ENCODE results near the gene ST6GALNAC5.
A peak's percentile ranks its signal among the peaks of the same experiment; 100 is the strongest.
"Not testable (repeated sequence)": the region's sequence is repeated elsewhere in the genome, so short reads cannot be mapped to it uniquely, and the experiment has no call there.

The ST6GALNAC5 gene

DNA sequence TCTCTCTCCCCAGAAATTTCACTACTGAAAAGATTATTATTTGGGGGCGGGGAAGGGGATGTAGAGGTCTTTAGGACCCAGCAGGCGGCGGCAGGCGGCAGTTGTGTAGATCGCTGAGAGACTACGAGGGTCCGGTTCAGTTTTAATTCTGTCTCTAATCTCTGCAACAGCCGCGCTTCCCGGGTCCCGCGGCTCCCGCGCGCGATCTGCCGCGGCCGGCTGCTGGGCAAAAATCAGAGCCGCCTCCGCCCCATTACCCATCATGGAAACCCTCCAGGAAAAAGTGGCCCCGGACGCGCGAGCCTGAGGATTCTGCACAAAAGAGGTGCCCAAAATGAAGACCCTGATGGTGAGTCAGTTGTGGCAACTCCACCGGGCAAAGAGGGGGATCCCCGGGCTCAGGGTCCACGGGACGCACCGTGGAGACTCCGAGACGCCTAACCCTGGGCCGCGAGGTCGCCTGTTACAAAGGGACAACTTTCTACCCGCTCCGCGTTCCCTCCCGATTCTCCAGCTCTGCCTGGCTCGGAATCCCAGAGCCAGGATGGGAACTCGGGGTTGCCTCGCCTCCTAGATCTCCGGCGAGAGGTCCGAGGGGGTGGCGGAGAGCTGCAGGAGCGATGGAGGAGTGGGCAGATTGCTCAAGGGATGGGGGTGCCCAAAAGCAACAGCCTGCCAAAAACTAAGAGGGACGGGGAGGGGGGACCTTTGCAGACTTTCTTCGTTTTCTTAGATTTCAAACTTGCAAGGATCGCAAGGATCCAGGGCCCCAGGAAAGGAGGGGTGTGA is at the start of gene ST6GALNAC5:
Gene ST6GALNAC5, plus strand, starts transcription at position 139 of the 789 bp plus-strand sequence.
- DNase-seq: peak in 1 of 2 donors; percentile 36

DNA sequence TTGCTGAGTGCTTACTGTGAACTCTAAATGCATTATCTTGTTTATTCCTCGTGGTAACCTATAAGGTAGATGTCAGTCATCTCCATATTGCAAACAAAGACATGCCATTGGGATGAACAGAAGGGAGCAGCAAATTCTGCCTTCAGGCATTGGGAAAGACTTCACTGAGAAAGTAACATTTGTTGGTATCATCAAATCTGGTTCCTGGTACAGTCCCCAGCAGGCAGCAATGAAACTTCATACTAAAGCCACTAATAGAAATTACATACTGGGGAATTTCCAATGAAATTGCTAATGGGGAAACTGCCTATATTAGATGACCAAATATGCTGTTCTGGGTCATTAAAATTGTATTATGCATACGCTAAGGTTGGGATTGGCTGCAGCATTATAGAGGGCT is 47.3 kb upstream of the ST6GALNAC5 start:
- DNase-seq: no peak

DNA sequence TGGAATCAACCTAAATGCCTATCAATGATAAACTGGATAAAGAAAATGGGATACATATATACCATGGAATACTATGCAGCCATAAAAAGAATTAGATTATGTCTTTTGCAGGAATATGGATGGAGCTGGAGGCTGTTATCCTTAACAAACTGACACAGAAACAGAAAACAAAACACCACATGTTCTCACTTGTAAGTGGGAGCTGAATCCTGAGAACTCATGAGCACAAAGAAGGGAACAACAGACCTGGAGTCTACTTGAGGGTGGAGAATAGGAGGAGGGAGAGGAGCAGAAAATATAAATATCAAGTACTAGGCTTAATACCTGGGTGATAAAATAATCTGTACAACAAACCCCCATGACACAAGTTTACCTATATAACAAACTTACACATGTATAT is 44.3 kb upstream of the ST6GALNAC5 start:
- DNase-seq: not testable (repeated sequence)

DNA sequence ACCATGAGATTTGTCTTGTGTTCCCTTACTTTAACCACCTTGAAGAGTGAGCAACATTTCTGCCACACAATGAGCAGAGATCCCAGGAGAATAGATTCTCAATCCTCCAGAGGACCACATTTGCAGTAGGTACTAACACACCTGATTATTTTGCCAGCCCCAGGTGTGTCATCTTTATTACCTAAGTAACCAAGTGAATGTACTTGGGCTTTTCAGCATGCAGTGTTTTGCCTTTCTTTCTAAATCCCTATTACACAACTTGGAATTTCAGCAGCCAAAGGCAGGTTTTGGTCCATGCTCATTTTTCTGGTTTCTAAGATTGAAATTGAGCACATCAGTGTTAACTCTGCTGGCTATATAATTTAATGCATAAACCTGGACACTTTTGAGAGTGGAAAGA is 43.2 kb upstream of the ST6GALNAC5 start:
- no peak for DNase-seq

DNA sequence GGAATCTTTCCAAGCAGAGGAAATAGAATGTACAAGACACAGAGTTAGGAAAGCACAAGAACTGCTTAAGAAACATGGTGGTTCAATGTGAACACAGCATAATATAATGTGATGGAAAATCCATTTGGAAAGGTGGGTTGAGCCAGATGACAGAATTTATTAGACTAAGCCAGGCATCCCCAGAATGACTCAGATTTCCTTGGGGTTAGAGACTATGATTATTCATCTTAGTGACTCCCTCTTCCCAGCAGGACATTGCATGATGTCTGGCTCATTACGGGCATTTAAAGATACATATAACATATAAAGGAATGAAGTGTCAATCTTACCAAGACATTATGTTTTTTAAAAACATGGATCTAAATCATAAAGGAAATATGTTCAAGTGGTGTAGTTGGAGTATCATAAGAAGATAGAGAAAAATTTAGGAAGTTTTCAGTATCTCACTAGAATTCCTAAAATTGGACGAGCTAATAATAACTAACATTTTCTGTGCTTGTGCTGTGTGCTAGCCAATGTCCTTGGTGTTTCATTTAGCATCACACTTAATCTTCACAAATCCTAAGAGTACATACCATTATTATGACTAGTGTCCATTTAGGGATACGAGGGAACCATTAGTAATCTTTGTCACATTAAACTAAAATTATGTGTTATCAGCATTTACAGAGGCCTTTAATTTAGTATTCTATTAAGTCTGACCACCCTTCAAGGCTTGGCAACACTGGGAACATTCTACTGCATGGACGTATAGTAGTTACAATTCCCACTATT is 41.0 kb upstream of the ST6GALNAC5 start:
- DNase-seq: no peak

DNA sequence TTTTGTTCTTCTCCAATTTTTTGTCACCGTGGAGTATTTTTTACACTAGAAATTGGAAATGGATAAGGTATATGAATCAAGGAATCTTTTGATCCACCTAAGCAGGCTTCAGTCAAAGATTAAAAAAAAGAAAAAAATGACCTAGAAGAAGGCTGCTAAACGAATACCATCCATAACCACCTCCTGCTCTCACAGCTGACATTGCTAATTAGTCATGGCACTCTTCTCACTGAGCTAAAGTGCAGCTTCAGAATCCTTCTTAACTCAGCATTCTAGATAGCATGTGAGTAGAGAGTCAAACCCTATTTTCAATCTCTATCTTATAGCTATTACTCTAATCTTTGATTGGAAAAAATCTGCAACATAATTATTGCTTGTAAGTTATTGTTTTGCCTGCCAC is 40.2 kb upstream of the ST6GALNAC5 start:
- DNase-seq: no peak

DNA sequence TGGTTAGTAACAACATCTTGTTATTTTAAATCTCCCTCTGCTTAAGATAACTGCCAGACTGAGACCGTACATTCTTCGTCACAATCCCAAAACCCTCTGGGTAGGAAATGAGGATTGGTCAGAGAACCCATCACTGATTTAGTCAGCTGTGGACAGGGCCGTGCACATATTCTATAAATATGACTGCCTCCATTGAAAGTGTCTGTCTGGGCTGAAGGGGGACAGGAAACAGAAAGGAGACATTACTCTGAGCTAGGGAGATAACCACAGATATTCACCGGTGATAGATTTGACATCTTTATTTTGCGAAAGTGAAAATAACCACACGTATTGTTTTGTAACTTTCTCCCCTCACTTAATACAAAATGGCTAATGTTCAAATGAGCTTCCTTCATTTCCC is 36.9 kb upstream of the ST6GALNAC5 start:
- no peak for DNase-seq

DNA sequence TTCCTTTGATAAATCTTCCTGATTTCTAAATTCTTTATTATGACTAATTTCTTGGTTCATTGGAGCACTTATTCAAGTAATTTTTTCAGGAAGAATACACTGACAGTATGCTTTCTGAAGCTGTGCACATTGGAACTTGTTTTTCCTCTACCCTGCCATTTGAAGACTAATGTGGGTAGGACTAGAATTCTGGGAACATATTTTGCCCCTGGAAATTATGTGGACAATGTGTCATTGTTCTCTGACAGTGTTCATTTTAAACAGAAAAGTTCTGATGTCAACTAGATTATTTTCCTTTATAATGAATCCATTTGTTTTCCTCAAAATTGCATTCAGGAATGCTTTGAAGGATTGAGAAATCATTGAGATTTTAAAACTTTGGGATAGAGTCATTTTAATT is 34.8 kb upstream of the ST6GALNAC5 start:
- no peak for DNase-seq

DNA sequence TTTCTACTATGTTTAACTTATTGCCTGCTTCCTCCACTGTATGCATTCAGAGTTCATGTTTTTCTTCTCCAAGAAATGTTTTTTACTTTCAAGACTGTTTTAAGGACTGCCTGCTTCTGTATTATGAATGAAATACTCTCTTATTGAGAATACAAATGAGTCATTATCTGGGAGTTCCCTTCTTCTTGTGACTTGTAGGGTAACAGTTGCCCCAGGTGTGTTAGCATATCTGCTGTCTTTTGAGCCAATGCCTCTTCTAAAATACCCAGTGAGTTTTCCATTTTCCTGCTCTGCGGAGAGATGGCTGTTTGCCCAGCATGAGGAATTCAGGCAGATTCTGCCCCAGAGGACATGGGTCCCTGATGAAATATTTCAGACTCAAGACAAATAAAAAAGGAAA is 34.1 kb upstream of the ST6GALNAC5 start:
- DNase-seq: no peak

DNA sequence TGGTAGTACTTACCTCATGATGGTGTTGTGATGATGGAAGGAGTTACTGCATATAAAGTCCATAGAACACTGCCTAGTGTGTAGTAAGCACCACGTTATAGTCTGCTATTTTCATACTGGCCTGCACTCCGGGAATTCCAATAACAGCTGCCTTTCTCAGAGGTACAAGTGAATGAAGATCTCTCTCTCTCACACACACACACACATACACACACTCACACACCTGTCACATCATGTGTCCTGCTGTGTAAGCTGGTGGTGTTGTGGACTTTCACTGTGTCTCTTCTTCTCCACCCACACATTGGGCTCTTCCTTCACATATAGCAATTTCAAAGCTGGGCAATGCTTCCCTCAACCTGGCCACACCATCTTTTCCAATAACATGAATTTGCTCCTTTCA is 33.4 kb upstream of the ST6GALNAC5 start:
- no peak for DNase-seq

DNA sequence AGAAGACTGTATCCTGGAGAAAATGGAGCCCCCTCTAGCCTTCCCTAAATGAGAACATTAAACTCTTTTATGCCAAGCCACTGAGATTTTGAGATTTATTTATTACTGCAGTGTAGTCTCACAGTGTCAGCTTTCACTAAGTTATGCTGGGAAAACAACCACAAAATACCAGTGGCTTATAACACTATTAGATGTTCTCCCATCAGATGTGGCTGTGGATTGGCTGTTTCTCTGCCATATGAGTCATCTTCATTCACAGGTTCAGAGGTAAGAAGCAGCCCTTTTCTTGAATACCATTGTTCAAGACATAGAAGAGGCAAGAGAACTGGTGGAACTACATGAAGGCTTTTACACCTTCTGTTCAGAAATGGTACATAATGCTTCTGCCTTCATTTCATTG is 32.1 kb upstream of the ST6GALNAC5 start:
- DNase-seq: no peak

DNA sequence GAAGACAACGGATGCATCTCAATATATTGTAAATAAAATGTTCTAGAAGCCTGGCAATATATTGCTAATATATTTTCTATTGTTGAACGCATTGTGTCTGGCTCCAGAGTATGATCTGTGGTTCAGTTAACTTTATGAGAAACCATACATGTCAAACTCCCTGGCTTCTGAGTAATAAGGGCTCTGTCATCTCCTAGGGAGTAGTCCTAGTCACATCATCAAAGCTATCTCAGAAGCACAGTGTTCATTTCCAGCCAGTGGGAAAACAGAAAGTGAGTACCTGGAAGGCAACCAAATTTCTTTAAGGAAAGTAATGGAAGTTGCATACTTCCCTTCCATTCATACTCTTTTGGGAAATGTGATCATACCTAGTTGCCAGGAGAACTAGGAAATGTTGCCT is 27.0 kb upstream of the ST6GALNAC5 start:
- DNase-seq: no peak

DNA sequence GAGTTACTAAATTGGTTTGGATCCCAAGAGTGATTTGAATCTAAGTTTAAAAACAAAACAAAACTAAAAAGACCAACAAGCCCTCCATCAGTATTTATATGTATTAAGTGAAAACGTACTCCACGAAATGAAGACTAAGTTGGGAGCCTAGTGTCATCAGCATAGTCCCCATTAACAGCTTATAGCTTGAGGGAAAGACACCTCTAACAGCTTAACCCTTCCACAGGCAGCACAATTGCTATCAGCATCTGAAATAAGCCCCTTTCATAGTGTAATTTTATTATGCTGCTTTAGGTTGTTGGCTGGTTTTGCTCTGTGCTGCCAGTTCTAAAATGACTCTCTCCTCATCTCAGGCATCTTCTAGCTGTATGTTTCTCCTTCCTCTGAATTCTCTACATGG is 25.8 kb upstream of the ST6GALNAC5 start:
- DNase-seq: no peak

DNA sequence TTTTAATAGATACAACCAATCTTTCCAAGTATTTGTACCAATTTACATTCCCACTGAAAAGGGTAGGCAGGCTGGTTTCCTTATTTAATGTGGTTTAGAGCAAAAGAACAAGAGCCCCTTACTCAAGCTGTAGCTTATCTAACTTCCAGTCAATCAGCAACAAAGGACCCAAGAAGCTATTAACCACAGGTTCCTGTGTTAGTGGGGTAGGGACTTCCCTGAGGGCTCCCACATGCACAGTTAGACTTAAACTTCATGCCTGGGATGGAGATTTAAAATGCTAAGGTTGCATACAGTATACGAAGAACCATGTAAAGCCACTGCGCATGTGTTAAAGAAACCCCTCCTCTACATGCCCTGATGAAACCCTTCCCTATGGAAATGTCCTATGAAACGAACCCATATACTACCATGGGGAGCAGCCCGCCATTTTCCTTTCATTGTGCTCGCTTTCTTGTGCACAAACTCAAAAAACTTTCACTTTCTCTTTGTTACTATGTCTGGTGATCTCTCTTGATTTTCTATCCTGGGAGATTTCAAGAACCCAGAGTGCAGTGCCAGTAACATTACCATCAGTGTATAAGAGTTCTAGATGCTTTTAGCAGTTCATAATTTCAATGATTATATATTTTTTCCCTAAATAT is 23.3 kb upstream of the ST6GALNAC5 start:
- no peak for DNase-seq

DNA sequence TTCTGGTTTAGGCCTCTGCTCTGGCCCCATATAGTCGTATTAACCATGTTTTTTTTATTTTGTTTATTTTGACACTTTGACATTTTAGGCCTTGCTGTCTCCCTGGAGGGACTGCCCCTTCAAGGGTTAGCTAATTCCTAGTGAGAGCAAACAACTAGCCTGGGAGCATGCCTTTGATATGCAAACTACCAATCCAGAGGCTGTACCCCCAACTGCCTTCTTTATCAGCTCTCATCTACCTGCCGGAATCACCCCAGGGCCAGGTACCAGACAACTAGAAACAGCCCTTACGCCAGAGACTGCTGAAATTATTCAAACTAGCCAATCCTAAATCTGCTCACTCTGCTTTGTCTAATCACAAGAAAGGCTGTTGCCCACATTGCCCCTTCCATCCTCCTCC is 13.0 kb upstream of the ST6GALNAC5 start:
- no peak for DNase-seq

DNA sequence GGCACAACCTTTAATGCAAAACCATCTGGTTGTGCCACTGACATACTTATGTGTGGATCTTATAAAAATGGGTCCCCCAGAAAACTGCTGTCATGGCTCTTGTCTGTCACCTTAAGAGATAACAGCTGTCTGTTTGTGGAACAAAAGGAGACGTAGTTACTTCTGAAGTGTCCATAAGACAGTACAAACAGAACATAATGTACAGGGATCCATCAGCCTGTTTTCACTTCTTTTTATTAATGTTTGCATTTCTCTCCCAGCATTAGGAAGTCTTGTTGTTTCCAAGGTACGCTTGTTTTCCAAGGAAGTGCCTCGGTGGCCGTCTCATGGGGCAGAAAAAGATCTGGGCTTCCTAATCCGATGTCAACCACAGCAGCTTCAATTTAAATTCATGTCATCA is 11.2 kb upstream of the ST6GALNAC5 start:
- no peak for DNase-seq

DNA sequence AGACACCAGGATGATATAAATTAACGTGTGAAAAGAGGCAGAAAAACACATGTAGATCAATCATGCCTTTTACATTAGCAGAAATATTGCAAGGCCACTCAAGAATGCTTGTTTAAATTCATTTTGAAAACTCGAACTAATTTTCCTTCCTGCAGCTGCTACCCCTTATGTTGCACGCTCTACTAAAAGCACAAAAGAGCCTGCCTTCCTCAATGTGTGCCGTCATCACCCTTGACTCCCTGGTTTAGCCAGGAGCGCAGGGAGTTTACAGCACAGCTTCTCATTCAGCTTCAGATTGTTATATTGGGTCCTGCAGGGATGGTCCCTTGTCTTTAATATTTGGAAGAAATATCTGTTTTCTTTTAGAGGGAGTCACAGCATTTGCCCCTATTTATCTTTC is 10.1 kb upstream of the ST6GALNAC5 start:
- no peak for DNase-seq

DNA sequence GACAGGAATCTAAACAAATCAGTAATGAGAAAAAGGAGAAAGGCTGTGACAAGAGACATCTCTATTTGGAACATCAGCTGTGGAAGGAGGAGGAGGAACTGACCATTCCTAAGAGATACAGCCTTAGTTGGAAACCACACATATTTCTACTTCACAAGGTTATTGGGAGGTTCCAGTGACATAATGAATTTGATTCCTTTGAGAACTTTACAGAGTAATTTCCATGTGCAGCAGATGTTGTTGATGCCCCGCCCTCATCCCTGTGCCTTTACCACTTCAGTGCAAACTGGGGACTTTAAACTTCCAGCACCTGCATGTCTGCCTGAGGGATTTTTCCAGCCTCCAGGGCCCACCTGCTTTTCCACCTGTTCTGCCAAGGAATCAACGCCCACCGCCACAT is 9.3 kb upstream of the ST6GALNAC5 start:
- no peak for DNase-seq

DNA sequence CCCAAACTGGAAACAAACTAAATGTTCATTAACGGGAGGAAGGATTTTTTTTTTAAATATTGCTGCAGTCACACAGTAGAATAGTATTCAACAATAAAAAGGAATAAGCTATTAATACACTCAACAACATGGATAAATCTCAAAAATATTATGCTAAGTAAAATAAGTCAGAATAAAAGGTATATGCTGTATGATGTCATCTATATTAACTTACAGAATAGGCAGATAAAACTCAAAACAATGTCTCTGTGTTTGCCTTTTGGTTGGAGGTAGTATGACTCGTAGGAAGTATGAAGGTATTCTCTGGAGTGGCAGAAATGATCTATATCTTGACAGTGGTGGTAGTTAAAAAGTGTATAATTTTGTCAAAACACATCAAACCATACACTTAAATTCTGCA is 6.1 kb upstream of the ST6GALNAC5 start:
- DNase-seq: no peak

DNA sequence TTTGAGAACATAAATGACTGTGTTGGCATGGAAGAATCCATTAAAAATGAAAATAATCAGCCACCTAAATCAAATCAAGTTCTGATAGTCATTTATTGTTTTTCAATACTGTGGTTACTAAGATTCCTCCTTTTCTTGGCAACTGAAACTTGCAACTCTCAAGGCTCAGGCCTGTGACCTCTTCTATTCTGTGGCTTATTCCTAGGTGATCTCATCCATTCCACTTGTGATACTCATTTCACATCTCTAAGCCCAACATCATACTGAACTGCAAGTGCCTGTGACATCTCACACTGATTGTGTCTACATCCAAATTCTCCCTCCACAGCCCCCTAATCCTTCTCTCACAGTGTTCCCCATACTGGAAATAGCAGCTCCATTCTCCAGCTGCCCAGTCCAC is 4.8 kb upstream of the ST6GALNAC5 start:
- DNase-seq: no peak

DNA sequence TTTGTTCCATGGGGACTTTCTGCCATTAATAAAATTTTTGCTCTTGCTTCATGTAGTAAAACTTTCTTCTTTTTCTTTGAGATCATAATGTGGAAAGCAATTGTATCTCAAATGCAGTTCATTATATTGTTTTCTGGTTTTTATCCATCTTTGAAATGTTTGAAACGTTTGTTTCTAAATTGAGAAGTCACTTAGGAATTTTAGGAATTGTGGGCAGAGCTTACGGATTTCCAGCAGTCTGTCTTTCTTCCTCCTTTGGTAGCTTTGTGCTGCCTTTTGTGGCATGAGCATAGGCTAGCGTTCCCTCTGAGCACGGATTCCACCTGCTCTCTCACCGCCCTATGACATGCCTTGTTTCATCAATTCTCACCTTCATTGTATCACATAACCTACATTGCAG is 2.9 kb upstream of the ST6GALNAC5 start:
- DNase-seq: no peak

DNA sequence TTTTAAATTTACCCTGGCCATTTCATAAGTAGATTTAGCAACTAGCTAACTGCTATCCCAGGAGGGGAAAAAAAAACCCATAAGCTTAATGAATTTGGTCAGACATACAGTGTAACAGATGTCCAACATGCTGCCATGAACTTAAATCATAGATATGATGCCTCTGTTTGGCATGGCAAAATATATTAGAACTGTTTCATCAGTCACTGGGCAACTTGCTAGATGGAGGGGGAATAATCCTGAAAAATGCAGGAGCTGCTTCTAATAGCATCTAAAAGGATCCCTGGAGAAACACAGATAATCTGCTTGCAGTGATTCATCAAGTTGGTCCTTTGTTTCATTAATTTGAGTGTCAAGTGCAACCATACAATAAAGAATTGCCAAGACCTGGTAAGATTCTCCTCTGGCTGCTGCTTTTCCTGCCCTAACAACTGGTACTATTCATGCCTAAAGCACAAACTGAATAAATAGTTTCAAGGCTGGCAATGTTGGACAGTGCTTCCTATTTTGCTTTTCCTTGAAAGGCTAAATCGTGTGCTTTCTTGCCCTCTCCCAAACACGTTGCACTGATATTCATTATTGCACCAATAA is 1.5 kb upstream of the ST6GALNAC5 start:
- no peak for DNase-seq

DNA sequence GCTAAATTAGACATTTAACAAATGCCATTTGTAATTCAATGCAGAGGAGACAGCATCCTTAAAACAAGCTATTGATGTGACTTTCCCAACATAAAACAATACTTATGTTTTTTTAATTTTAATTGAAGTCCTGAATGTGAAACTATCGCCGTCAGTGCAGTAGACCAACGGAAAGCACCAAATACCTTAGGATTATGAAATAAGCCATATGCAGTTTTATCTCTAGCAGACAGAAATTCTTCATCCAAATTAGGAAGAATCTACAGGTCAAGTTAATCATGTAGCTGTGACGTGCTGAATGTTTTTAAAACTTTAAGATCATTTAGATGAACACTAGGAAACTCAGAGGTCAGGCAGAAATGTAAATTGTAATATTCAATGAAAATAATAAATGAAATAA is 714 bp upstream of the ST6GALNAC5 start:
- DNase-seq: no peak

Data from hippocampal formation (tissue), 2 donors.